Liver (tissue), 9 donors: ENCODE data around the gene CCSER2. TPM values are rescaled to one million over a fixed set of nuclear protein-coding genes. Genes with fewer than 3 reads are reported as not detected.

Experiments used
- DNase-seq: peaks from one replicate; pipeline ENCODE4 v3.0.0-alpha.2; 2017; ENCODE audit warnings: low spot score
- H3K27ac ChIP-seq, 2 donors: one replicate each; pipeline ENCODE4 v1.7.0; 2013; ENCODE audit warnings: inconsistent platforms in 2 of 2, low read length in 2 of 2, control low read depth in 1 of 2, low read depth in 1 of 2, mild to moderate bottlenecking in 1 of 2
- H3K27me3 ChIP-seq, 4 donors: one replicate each; pipeline versions ENCODE4 v1.6.1 to v1.7.0; 2013; ENCODE audit warnings: low read length in 3 of 4, inconsistent platforms in 1 of 4, mild to moderate bottlenecking in 1 of 4, moderate library complexity in 1 of 4; ENCODE audit not compliant: control insufficient read depth in 4 of 4, insufficient read depth in 4 of 4
- H3K36me3 ChIP-seq, 4 donors: one replicate each; pipeline versions ENCODE4 v1.6.1 to v1.7.0; 2013; ENCODE audit warnings: low read length in 3 of 4, mild to moderate bottlenecking in 3 of 4, low read depth in 1 of 4, moderate library complexity in 1 of 4; ENCODE audit not compliant: control insufficient read depth in 4 of 4, insufficient read depth in 3 of 4
- H3K4me1 ChIP-seq, 4 donors: one replicate each; pipeline versions ENCODE4 v1.6.1 to v1.7.0; 2013; ENCODE audit warnings: low read length in 3 of 4, mild to moderate bottlenecking in 3 of 4, moderate library complexity in 1 of 4; ENCODE audit not compliant: control insufficient read depth in 4 of 4, insufficient read depth in 4 of 4
- H3K4me3 ChIP-seq, 3 donors: one replicate each; pipeline versions ENCODE4 v1.6.1 to v1.7.0; 2013; ENCODE audit warnings: low read length in 3 of 3, control low read depth in 1 of 3, low read depth in 1 of 3, mild to moderate bottlenecking in 1 of 3
- H3K9ac ChIP-seq, 2 donors: one replicate each; pipeline ENCODE4 v1.7.0; 2013; ENCODE audit warnings: low read length in 2 of 2, mild to moderate bottlenecking in 2 of 2, moderate library complexity in 2 of 2, control low read depth in 1 of 2, low read depth in 1 of 2
- H3K9me3 ChIP-seq, 4 donors: one replicate each; pipeline versions ENCODE4 v1.6.1 to v1.7.0; 2013; ENCODE audit warnings: low read length in 3 of 4; ENCODE audit not compliant: control insufficient read depth in 4 of 4
- ATF3 ChIP-seq: IDR thresholded peaks from 2 replicates; pipeline ENCODE4 v1.6.1; 2016; ENCODE audit warnings: antibody characterized with exemption
- CTCF ChIP-seq: fragments of 150-350 bp; IDR thresholded peaks from 2 replicates; pipeline ENCODE4 v1.5.1; 2017; ENCODE audit warnings: improper control_type of control experiment, low read depth, low read length; ENCODE audit not compliant: missing input control
- EGR1 ChIP-seq, 2 donors: IDR thresholded peaks; 2 replicates each; pipeline ENCODE4 v1.6.1; 2016 to 2018; ENCODE audit warnings: antibody characterized with exemption in 2 of 2, low read depth in 2 of 2
- FOXA1 ChIP-seq: IDR thresholded peaks from 2 replicates; pipeline ENCODE4 v1.6.1; 2016; ENCODE audit warnings: antibody characterized with exemption
- FOXA2 ChIP-seq: IDR thresholded peaks from 2 replicates; pipeline ENCODE4 v1.6.1; 2016; ENCODE audit warnings: antibody characterized with exemption
- GABPA ChIP-seq, 2 donors: IDR thresholded peaks in 1 of 2; conservative IDR thresholded peaks in 1 of 2; 2 replicates each; pipeline ENCODE4 v1.6.1; 2016; ENCODE audit warnings: antibody characterized with exemption in 2 of 2, mild to moderate bottlenecking in 1 of 2, moderate library complexity in 1 of 2
- HNF4A ChIP-seq, 2 donors: conservative IDR thresholded peaks; 2 replicates each; pipeline ENCODE4 v1.6.1; 2016; ENCODE audit warnings: antibody characterized with exemption in 2 of 2, mild to moderate bottlenecking in 2 of 2
- HNF4G ChIP-seq: IDR thresholded peaks from 2 replicates; pipeline ENCODE4 v1.6.1; 2016; ENCODE audit warnings: antibody characterized with exemption
- JUND ChIP-seq, 2 donors: IDR thresholded peaks; 2 replicates each; pipeline ENCODE4 v1.6.1; 2016; ENCODE audit warnings: antibody characterized with exemption in 2 of 2
- MAX ChIP-seq: IDR thresholded peaks from 2 replicates; pipeline ENCODE4 v1.6.1; 2016; ENCODE audit warnings: antibody characterized with exemption
- NR2F2 ChIP-seq: IDR thresholded peaks from 2 replicates; pipeline ENCODE4 v1.6.1; 2016; ENCODE audit warnings: antibody characterized with exemption
- RAD21 ChIP-seq, 2 donors: IDR thresholded peaks; 2 replicates each; pipeline ENCODE4 v1.6.1; 2016; ENCODE audit warnings: antibody characterized with exemption in 2 of 2, mild to moderate bottlenecking in 2 of 2
- REST ChIP-seq: IDR thresholded peaks from 2 replicates; pipeline ENCODE4 v1.6.1; 2016; ENCODE audit warnings: antibody characterized with exemption, mild to moderate bottlenecking
- RXRA ChIP-seq, 2 donors: IDR thresholded peaks; 2 replicates each; pipeline ENCODE4 v1.6.1; 2017 to 2018; ENCODE audit warnings: antibody characterized with exemption in 2 of 2, mild to moderate bottlenecking in 1 of 2
- SP1 ChIP-seq: IDR thresholded peaks from 2 replicates; pipeline ENCODE4 v1.6.1; 2018; ENCODE audit warnings: antibody characterized with exemption, mild to moderate bottlenecking
- TAF1 ChIP-seq: conservative IDR thresholded peaks from 2 replicates; pipeline ENCODE4 v1.6.1; 2016; ENCODE audit warnings: antibody characterized with exemption, mild to moderate bottlenecking
- YY1 ChIP-seq: IDR thresholded peaks from 2 replicates; pipeline ENCODE4 v1.6.1; 2016; ENCODE audit warnings: antibody characterized with exemption, mild to moderate bottlenecking
- WGBS: extraction: QIAGEN DNeasy Blood & Tissue Kit; methylation state at CpG from one replicate; pipeline ENCODE4 v1.1.7; 2013; 5-methylcytosine and 5-hydroxymethylcytosine counted together
- polyA plus RNA-seq, 2 donors: library from polyadenylated mRNA; stranded (reverse) in 1 of 2; unstranded in 1 of 2; fragments of 200-250 nt in 1 of 2; fragments of >200 nt in 1 of 2; fragmentation: Nextera tagmentation in 1 of 2; extraction: Ambion mirVana in 1 of 2; gene quantifications; one replicate each; pipeline versions ENCODE4 v1.2.1 to v1.2.3, GENCODE V29; 2013 to 2015
- total RNA-seq, 2 donors: library from RNA; depleted of rRNA; stranded (reverse); fragments of >200 nt; gene quantifications; one replicate each; pipeline ENCODE4 v1.2.3, GENCODE V29; 2014
- donor health status: healthy.
- donor health status: healthy.
- donor health status: healthy.
- donor health status: healthy.
- donor health status: healthy.

The CCSER2 gene
- total and polyA plus RNA-seq, 4 donors, result 5.6 to 18.2 (median 12.1) TPM

GRCh38 chr10:84298057-84298456 lies 30.3 kb upstream of the CCSER2 start:
- Histone ChIP-seq H3K4me1 (no peaks in the 10 kb centered on the region), H3K9me3 (no peaks in the 10 kb centered on the region), H3K27ac (no peak overlapping the region), H3K36me3 (no peaks in the 10 kb centered on the region), H3K4me3 (no peak overlapping the region), H3K9ac (no peak overlapping the region), H3K27me3 (peaks cover 0 to 7% (median 2%) of the 10 kb centered on the region in 4 donors)
- WGBS, result 89% methylated on average over 3 of the region's 3 CpGs
- DNase-seq, result no peak
- TF ChIP-seq EGR1 (IDR thresholded peaks at IDR 0.05; ENCODE audit: low read depth in 2 of 2), result no peak
- TF ChIP-seq JUND (IDR thresholded peaks at IDR 0.05), result no peak
- no peak for TF ChIP-seq YY1
- TF ChIP-seq NR2F2, result no peak
- no peak for TF ChIP-seq RAD21 (IDR thresholded peaks at IDR 0.05)
- no peak for TF ChIP-seq REST
- TF ChIP-seq MAX, result no peak
- no peak for TF ChIP-seq FOXA1
- TF ChIP-seq RXRA (IDR thresholded peaks at IDR 0.05), result no peak
- no peak for TF ChIP-seq FOXA2
- no peak for TF ChIP-seq SP1
- TF ChIP-seq ATF3, result no peak
- no peak for TF ChIP-seq HNF4G
- TF ChIP-seq CTCF, result no peak
- TF ChIP-seq HNF4A (conservative IDR thresholded peaks at IDR 0.05), result no peak
- TF ChIP-seq TAF1, result no peak

GRCh38 chr10:84302223-84302622 lies 26.2 kb upstream of the CCSER2 start:
- no peak for DNase-seq
- 68% methylated on average over 2 of the region's 2 CpGs for WGBS
- TF ChIP-seq CTCF (no peak), MAX (no peak), REST (no peak), FOXA1 (no peak), HNF4G (no peak), TAF1 (no peak), GABPA (IDR thresholded peaks at IDR 0.05 in 1 of 2, conservative IDR thresholded peaks at IDR 0.05 in 1 of 2) (no peak), JUND (IDR thresholded peaks at IDR 0.05) (no peak), YY1 (no peak), RAD21 (IDR thresholded peaks at IDR 0.05) (no peak), SP1 (no peak), ATF3 (no peak), RXRA (IDR thresholded peaks at IDR 0.05) (no peak), NR2F2 (no peak), EGR1 (IDR thresholded peaks at IDR 0.05; ENCODE audit: low read depth in 2 of 2) (no peak)

More at GRCh38 chr10:84302223-84302622, 26.2 kb upstream of the CCSER2 start:
- H3K27me3 ChIP-seq, result peaks cover 0 to 7% (median 2%) of the 10 kb centered on the region in 4 donors
- no peaks in the 10 kb centered on the region for H3K9me3 ChIP-seq
- no peak overlapping the region for H3K9ac ChIP-seq
- H3K36me3 ChIP-seq, result no peaks in the 10 kb centered on the region
- H3K4me3 ChIP-seq, result no peak overlapping the region
- H3K27ac ChIP-seq, result no peak overlapping the region
- H3K4me1 ChIP-seq, result no peaks in the 10 kb centered on the region
